Tibial artery (tissue), 4 donors: ENCODE results near the gene LRBA.

Experiments
- DNase-seq, 2 donors: peaks; one replicate each; pipeline ENCODE4 v3.0.0-alpha.2; 2019
- H3K27ac ChIP-seq, 2 donors: fragments of 200-600 bp; sonication (generic) in 1 of 2; 1 replicate in 1 of 2; 2 replicates in 1 of 2; pipeline ENCODE4 v1.5.1; 2018 to 2019; ENCODE audit warnings: mild to moderate bottlenecking in 1 of 2
- H3K27me3 ChIP-seq, 2 donors: fragments of 200-600 bp; sonication (generic) in 1 of 2; one replicate each; pipeline versions ENCODE4 v1.5.1 to v1.6.0; 2016 to 2019
- H3K36me3 ChIP-seq, 3 donors: fragments of 200-600 bp; sonication (generic) in 2 of 3; one replicate each; pipeline ENCODE4 v1.5.1; 2016 to 2019; ENCODE audit warnings: mild to moderate bottlenecking in 2 of 3
- H3K4me1 ChIP-seq, 4 donors: fragments of 200-600 bp; sonication (generic) in 2 of 4; 1 replicate in 3 of 4; 2 replicates in 1 of 4; pipeline ENCODE4 v1.5.1; 2016 to 2019
- H3K4me3 ChIP-seq, 2 donors: fragments of 200-600 bp; sonication (generic) in 1 of 2; 1 replicate in 1 of 2; 2 replicates in 1 of 2; pipeline ENCODE4 v1.5.1; 2018 to 2019; ENCODE audit warnings: mild to moderate bottlenecking in 2 of 2
- H3K9me3 ChIP-seq, 3 donors: fragments of 200-600 bp; sonication (generic) in 1 of 3; one replicate each; pipeline ENCODE4 v1.5.1; 2016 to 2019
- CTCF ChIP-seq, 2 experiments: fragments of 200-600 bp in 1 of 2; fragments of 450-650 bp in 1 of 2; IDR thresholded peaks; one replicate each; pipeline ENCODE4 v1.5.1; 2017 to 2019; ENCODE audit warnings: antibody characterized with exemption in 2 of 2, mild to moderate bottlenecking in 1 of 2, moderate library complexity in 1 of 2
- intact Hi-C: fragments of 100-400 bp; cut with DNase I; formaldehyde crosslinking; loops from one replicate; pipeline ENCODE4 v1.15.0; 2023; ENCODE audit warnings: low total_unique reads

The LRBA gene

GRCh38 chr4:150814873-150815272 is 200.2 kb downstream of the LRBA start:
- H3K27me3 ChIP-seq, result no peaks in the 10 kb centered on the region
- H3K9me3 ChIP-seq, result no peaks in the 10 kb centered on the region
- intact Hi-C loops, result no loop called here
- H3K27ac ChIP-seq, result no peak overlapping the region
- no peak for DNase-seq
- peaks cover 0 to 4% (median 3%) of the 10 kb centered on the region in 3 donors for H3K36me3 ChIP-seq
- H3K4me3 ChIP-seq, result no peak overlapping the region
- H3K4me1 ChIP-seq, result peaks cover 0 to 4% (median 0%) of the 10 kb centered on the region in 4 donors
- TF ChIP-seq CTCF (IDR thresholded peaks at IDR 0.05), result no peak

- no peak for TF ChIP-seq CTCF (IDR thresholded peaks at IDR 0.05)
- H3K36me3 ChIP-seq, result peaks cover 0 to 6% (median 0%) of the 10 kb centered on the region in 3 donors
- no peaks in the 10 kb centered on the region for H3K9me3 ChIP-seq
- H3K4me1 ChIP-seq, result no peaks in the 10 kb centered on the region
- H3K27me3 ChIP-seq, result no peaks in the 10 kb centered on the region
- DNase-seq, result no peak
- H3K4me3 ChIP-seq, result no peak overlapping the region
- H3K27ac ChIP-seq, result no peak overlapping the region
- intact Hi-C loops, result no loop called here
Measured at GRCh38 chr4:150805183-150806025, 209.7 kb downstream of the LRBA start.

- DNase-seq, result no peak
- Histone ChIP-seq H3K4me3 (no peak overlapping the region), H3K27ac (no peak overlapping the region), H3K9me3 (no peaks in the 10 kb centered on the region), H3K27me3 (no peaks in the 10 kb centered on the region), H3K4me1 (no peaks in the 10 kb centered on the region), H3K36me3 (no peaks in the 10 kb centered on the region)
- no peak for TF ChIP-seq CTCF (IDR thresholded peaks at IDR 0.05)
- intact Hi-C loops, result no loop called here
Measured at GRCh38 chr4:150801833-150802232, 213.3 kb downstream of the LRBA start.

GRCh38 chr4:150799207-150799606 is 215.9 kb downstream of the LRBA start:
- intact Hi-C loops, result no loop called here

GRCh38 chr4:150794706-150795105 is 220.4 kb downstream of the LRBA start:
- H3K27me3 ChIP-seq, result no peaks in the 10 kb centered on the region
- no peaks in the 10 kb centered on the region for H3K4me1 ChIP-seq
- H3K27ac ChIP-seq, result no peak overlapping the region
- no peak for DNase-seq
- no peaks in the 10 kb centered on the region for H3K9me3 ChIP-seq
- H3K4me3 ChIP-seq, result no peak overlapping the region
- no peaks in the 10 kb centered on the region for H3K36me3 ChIP-seq
- no peak for TF ChIP-seq CTCF (IDR thresholded peaks at IDR 0.05)
- intact Hi-C loops, result no loop called here

More at GRCh38 chr4:150799207-150799606, 215.9 kb downstream of the LRBA start:
- DNase-seq, result no peak
- Histone ChIP-seq H3K4me3 (no peak overlapping the region), H3K27ac (no peak overlapping the region), H3K9me3 (no peaks in the 10 kb centered on the region), H3K36me3 (no peaks in the 10 kb centered on the region), H3K4me1 (no peaks in the 10 kb centered on the region), H3K27me3 (no peaks in the 10 kb centered on the region)
- TF ChIP-seq CTCF (IDR thresholded peaks at IDR 0.05), result no peak
